Muscle layer of duodenum (tissue), 2 donors: Measurements from ENCODE around the gene SHISA3.

ENCODE experiments used
- H3K27ac ChIP-seq: one replicate; pipeline ENCODE4 v1.7.0; 2013; ENCODE audit warnings: mild to moderate bottlenecking, low read length
- H3K27me3 ChIP-seq: one replicate; pipeline ENCODE4 v1.7.0; 2013; ENCODE audit warnings: low read depth, mild to moderate bottlenecking, control low read depth, low read length
- H3K36me3 ChIP-seq, 2 donors: one replicate each; pipeline ENCODE4 v1.7.0; 2013; ENCODE audit warnings: low read length in 2 of 2, control low read depth in 1 of 2, mild to moderate bottlenecking in 1 of 2; ENCODE audit not compliant: insufficient read depth in 2 of 2, control insufficient read depth in 1 of 2
- H3K4me1 ChIP-seq, 2 donors: one replicate each; pipeline ENCODE4 v1.7.0; 2013; ENCODE audit warnings: low read length in 2 of 2, mild to moderate bottlenecking in 2 of 2, control low read depth in 1 of 2, moderate library complexity in 1 of 2; ENCODE audit not compliant: insufficient read depth in 2 of 2, control insufficient read depth in 1 of 2
- H3K4me3 ChIP-seq, 2 donors: one replicate each; pipeline ENCODE4 v1.7.0; 2013; ENCODE audit warnings: low read length in 2 of 2, low read depth in 1 of 2, mild to moderate bottlenecking in 1 of 2
- H3K9me3 ChIP-seq, 2 donors: one replicate each; pipeline ENCODE4 v1.7.0; 2013; ENCODE audit warnings: low read length in 2 of 2, control low read depth in 1 of 2, mild to moderate bottlenecking in 1 of 2; ENCODE audit not compliant: control insufficient read depth in 1 of 2
- donor health status: healthy.

SHISA3 gene

GRCh38 chr4:42412251-42412650 is 15.0 kb downstream of the SHISA3 start:
- Histone ChIP-seq H3K27me3 (no peaks in the 10 kb centered on the region), H3K4me1 (no peaks in the 10 kb centered on the region), H3K27ac (no peak overlapping the region), H3K9me3 (no peaks in the 10 kb centered on the region), H3K4me3 (no peak overlapping the region), H3K36me3 (no peaks in the 10 kb centered on the region)

GRCh38 chr4:42415281-42415680 is 18.0 kb downstream of the SHISA3 start:
- Histone ChIP-seq H3K27ac (no peak overlapping the region), H3K9me3 (no peaks in the 10 kb centered on the region), H3K4me3 (no peak overlapping the region), H3K4me1 (no peaks in the 10 kb centered on the region), H3K27me3 (no peaks in the 10 kb centered on the region), H3K36me3 (peaks cover 0 to 4% of the 10 kb centered on the region in 2 donors)

GRCh38 chr4:42416017-42416416 is 18.7 kb downstream of the SHISA3 start:
- Histone ChIP-seq H3K27me3 (no peaks in the 10 kb centered on the region), H3K4me1 (no peaks in the 10 kb centered on the region)

GRCh38 chr4:42417550-42417949 is 20.3 kb downstream of the SHISA3 start:
- Histone ChIP-seq H3K9me3 (no peaks in the 10 kb centered on the region), H3K4me3 (no peak overlapping the region), H3K4me1 (no peaks in the 10 kb centered on the region), H3K27ac (no peak overlapping the region), H3K27me3 (no peaks in the 10 kb centered on the region), H3K36me3 (peaks cover 0 to 17% of the 10 kb centered on the region in 2 donors)

More at GRCh38 chr4:42416017-42416416, 18.7 kb downstream of the SHISA3 start:
- Histone ChIP-seq H3K4me3 (no peak overlapping the region), H3K36me3 (peaks cover 0 to 6% of the 10 kb centered on the region in 2 donors), H3K27ac (no peak overlapping the region), H3K9me3 (no peaks in the 10 kb centered on the region)

GRCh38 chr4:42420140-42420539 is 22.9 kb downstream of the SHISA3 start:
- Histone ChIP-seq H3K27ac (no peak overlapping the region), H3K4me3 (no peak overlapping the region), H3K4me1 (no peaks in the 10 kb centered on the region), H3K9me3 (no peaks in the 10 kb centered on the region), H3K36me3 (peaks cover 0 to 20% of the 10 kb centered on the region in 2 donors), H3K27me3 (no peaks in the 10 kb centered on the region)

GRCh38 chr4:42425146-42426065 is 28.1 kb downstream of the SHISA3 start:
- no peak overlapping the region for H3K4me3 ChIP-seq
- peaks cover 0 to 14% of the 10 kb centered on the region in 2 donors for H3K36me3 ChIP-seq
- H3K9me3 ChIP-seq, result no peaks in the 10 kb centered on the region
- H3K27me3 ChIP-seq, result no peaks in the 10 kb centered on the region
- H3K4me1 ChIP-seq, result no peaks in the 10 kb centered on the region
- no peak overlapping the region for H3K27ac ChIP-seq

GRCh38 chr4:42428036-42428435 is 30.7 kb downstream of the SHISA3 start:
- no peaks in the 10 kb centered on the region for H3K36me3 ChIP-seq
- H3K9me3 ChIP-seq, result no peaks in the 10 kb centered on the region
- no peak overlapping the region for H3K27ac ChIP-seq
- no peaks in the 10 kb centered on the region for H3K27me3 ChIP-seq
- H3K4me1 ChIP-seq, result no peaks in the 10 kb centered on the region
- H3K4me3 ChIP-seq, result no peak overlapping the region

- no peaks in the 10 kb centered on the region for H3K9me3 ChIP-seq
- H3K4me1 ChIP-seq, result no peaks in the 10 kb centered on the region
- no peaks in the 10 kb centered on the region for H3K27me3 ChIP-seq
- no peak overlapping the region for H3K27ac ChIP-seq
- H3K4me3 ChIP-seq, result no peak overlapping the region
- H3K36me3 ChIP-seq, result peaks cover 0 to 14% of the 10 kb centered on the region in 2 donors
Observed at GRCh38 chr4:42436928-42437565, 39.8 kb downstream of the SHISA3 start.

- Histone ChIP-seq H3K27me3 (no peaks in the 10 kb centered on the region), H3K4me1 (no peaks in the 10 kb centered on the region), H3K36me3 (peaks cover 0 to 25% of the 10 kb centered on the region in 2 donors)
Observed at GRCh38 chr4:42440083-42440482, 42.8 kb downstream of the SHISA3 start.

GRCh38 chr4:42442601-42443000 is 45.3 kb downstream of the SHISA3 start:
- peaks cover 0 to 11% of the 10 kb centered on the region in 2 donors for H3K36me3 ChIP-seq
- H3K27ac ChIP-seq, result no peak overlapping the region
- no peaks in the 10 kb centered on the region for H3K4me1 ChIP-seq
- no peaks in the 10 kb centered on the region for H3K27me3 ChIP-seq
- H3K4me3 ChIP-seq, result no peak overlapping the region
- H3K9me3 ChIP-seq, result no peaks in the 10 kb centered on the region

More at GRCh38 chr4:42440083-42440482, 42.8 kb downstream of the SHISA3 start:
- no peaks in the 10 kb centered on the region for H3K9me3 ChIP-seq
- H3K4me3 ChIP-seq, result no peak overlapping the region
- no peak overlapping the region for H3K27ac ChIP-seq

GRCh38 chr4:42445038-42445437 is 47.8 kb downstream of the SHISA3 start:
- Histone ChIP-seq H3K27me3 (no peaks in the 10 kb centered on the region), H3K9me3 (no peaks in the 10 kb centered on the region)

More at GRCh38 chr4:42445038-42445437, 47.8 kb downstream of the SHISA3 start:
- Histone ChIP-seq H3K36me3 (peaks cover 0 to 18% of the 10 kb centered on the region in 2 donors), H3K4me3 (no peak overlapping the region), H3K4me1 (no peaks in the 10 kb centered on the region), H3K27ac (no peak overlapping the region)
